Measurements from ENCODE around the gene PARP15. TPM values are rescaled to one million over a fixed set of nuclear protein-coding genes. Genes with fewer than 3 reads are reported as not detected.

PARP15 gene
- total and polyA plus RNA-seq, 2 donors (not counting 3 experiments of a cell fraction or from before 2014, with no cell fraction given), result 0.81 to 1.4 TPM

DNA sequence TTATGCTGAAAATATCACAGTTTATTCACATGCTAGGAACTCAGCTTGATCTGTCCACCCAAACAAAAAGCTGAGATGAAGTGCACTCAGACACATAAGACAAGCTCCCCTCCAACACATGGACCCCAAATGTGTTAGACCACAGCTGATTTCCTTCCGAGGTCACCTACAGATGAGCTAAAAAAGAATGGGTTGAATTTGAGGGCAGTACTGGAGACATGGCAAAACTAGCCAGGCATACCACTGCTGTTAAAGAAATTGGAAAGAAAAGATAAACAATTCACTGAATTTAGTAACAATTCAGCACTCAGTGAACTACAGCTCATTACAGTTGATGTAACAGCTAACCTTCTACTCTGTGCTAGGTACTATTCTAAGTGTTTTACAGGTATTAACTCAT, 28.8 kb upstream of the PARP15 start:
- BruUV-seq (replicated peaks), result no TSS peak
- ChIA-PET CTCF (interaction anchor here (1.2 to 2.2 kb wide), 3 partner anchors 11 to 131 kb away, joined by 4 to 8 read pairs (median 6); no protein-coding TSS in a partner anchor), POLR2A (no interaction called here)
- Histone ChIP-seq H3K4me1 (ENCODE audit: control insufficient read depth, extremely low read depth, insufficient read depth, low read length) (no peaks in the 10 kb centered on the region), H2AFZ (ENCODE audit: low read depth, low read length) (no peak overlapping the region), H3K27me3 (ENCODE audit: control insufficient read depth in 2 of 2, insufficient read depth in 2 of 2, low read length in 2 of 2) (no peaks in the 10 kb centered on the region), H3K9me1 (replicated peaks; ENCODE audit: control insufficient read depth, extremely low read depth, insufficient read depth, low read length) (no peaks in the 10 kb centered on the region), H3K9ac (replicated peaks; ENCODE audit: extremely low read depth, insufficient read depth, low read length) (no peak overlapping the region), H3K9me3 (replicated peaks; ENCODE audit: control insufficient read depth, insufficient read depth, low read length) (no peaks in the 10 kb centered on the region), H3K4me2 (ENCODE audit: insufficient read depth, low read length) (no peak overlapping the region), H4K20me1 (replicated peaks; ENCODE audit: control insufficient read depth, extremely low read depth, insufficient read depth, low read length) (no peaks in the 10 kb centered on the region), H3K4me3 (replicated peaks in 1 of 3; ENCODE audit: insufficient read depth in 1 of 3, low read depth in 1 of 3, low read length in 3 of 3) (no peak overlapping the region), H3K79me2 (ENCODE audit: control insufficient read depth, insufficient read depth, low read length) (no peaks in the 10 kb centered on the region), H3K36me3 (ENCODE audit: control insufficient read depth in 2 of 2, extremely low read depth in 1 of 2, insufficient read depth in 2 of 2, low read length in 2 of 2) (no peaks in the 10 kb centered on the region), H3K27ac (ENCODE audit: insufficient read depth, low read depth, low read length) (no peak overlapping the region)
- intact Hi-C loops (cut with micrococcal nuclease) (no loop called here), dilution Hi-C loops (cut with MboI; ENCODE audit: extremely low pct_ligation_motif_present, low sequenced_read_pairs) (no loop called here)
- FAIRE-seq (no peak), DNase-seq (ENCODE audit: low read depth, low spot score) (no peak)
- no peak for TF ChIP-seq FOS (IDR thresholded peaks at IDR 0.05; ENCODE audit: borderline replicate concordance, insufficient read depth, low read length)
- no peak for TF ChIP-seq POLR2A (IDR thresholded peaks at IDR 0.05; ENCODE audit: low read depth, low read length)
- no peak for TF ChIP-seq JUN (IDR thresholded peaks at IDR 0.05; ENCODE audit: borderline replicate concordance, insufficient read depth, insufficient read length, low read depth)
- no peak for TF ChIP-seq EZH2 (IDR thresholded peaks at IDR 0.05; ENCODE audit: borderline replicate concordance, low read depth, low read length, severe bottlenecking)
- no peak for TF ChIP-seq MYC (IDR thresholded peaks at IDR 0.05; ENCODE audit: low read depth, low read length)
- TF ChIP-seq, protein P1, sequence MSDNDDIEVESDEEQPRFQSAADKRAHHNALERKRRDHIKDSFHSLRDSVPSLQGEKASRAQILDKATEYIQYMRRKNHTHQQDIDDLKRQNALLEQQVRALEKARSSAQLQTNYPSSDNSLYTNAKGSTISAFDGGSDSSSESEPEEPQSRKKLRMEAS (IDR thresholded peaks at IDR 0.05; ENCODE audit: insufficient read depth, insufficient read length), result no peak
- no peak for TF ChIP-seq GATA2 (IDR thresholded peaks at IDR 0.05; ENCODE audit: insufficient read depth, insufficient read length, low read depth, low read length)
- no peak for TF ChIP-seq POLR2AphosphoS5 (IDR thresholded peaks at IDR 0.05; ENCODE audit: insufficient read depth, low read depth, low read length)
- TF ChIP-seq, protein P2, sequence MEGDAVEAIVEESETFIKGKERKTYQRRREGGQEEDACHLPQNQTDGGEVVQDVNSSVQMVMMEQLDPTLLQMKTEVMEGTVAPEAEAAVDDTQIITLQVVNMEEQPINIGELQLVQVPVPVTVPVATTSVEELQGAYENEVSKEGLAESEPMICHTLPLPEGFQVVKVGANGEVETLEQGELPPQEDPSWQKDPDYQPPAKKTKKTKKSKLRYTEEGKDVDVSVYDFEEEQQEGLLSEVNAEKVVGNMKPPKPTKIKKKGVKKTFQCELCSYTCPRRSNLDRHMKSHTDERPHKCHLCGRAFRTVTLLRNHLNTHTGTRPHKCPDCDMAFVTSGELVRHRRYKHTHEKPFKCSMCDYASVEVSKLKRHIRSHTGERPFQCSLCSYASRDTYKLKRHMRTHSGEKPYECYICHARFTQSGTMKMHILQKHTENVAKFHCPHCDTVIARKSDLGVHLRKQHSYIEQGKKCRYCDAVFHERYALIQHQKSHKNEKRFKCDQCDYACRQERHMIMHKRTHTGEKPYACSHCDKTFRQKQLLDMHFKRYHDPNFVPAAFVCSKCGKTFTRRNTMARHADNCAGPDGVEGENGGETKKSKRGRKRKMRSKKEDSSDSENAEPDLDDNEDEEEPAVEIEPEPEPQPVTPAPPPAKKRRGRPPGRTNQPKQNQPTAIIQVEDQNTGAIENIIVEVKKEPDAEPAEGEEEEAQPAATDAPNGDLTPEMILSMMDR (IDR thresholded peaks at IDR 0.05; ENCODE audit: extremely low read depth in 1 of 2, insufficient read depth in 1 of 2, low read depth in 1 of 2, low read length in 2 of 2), result no peak

Data from endothelial cell of umbilical vein (primary cell).